OCI-LY7 (cell line): Measurements from ENCODE around the gene WDR44. TPM values are rescaled to one million over a fixed set of nuclear protein-coding genes. Genes with fewer than 3 reads are reported as not detected.

ENCODE experiments used
- BruUV-seq: library from RNA; stranded (reverse); fragments of 400-500 nt; replicated peaks from 2 replicates; lab custom pipeline; 2021; lab: Mats Ljungman, UMichigan
- CTCF ChIA-PET: fragments of 300-600 bp; sonication (Branson Sonifier 250); formaldehyde crosslinking; loops from one replicate; lab custom pipeline; 2022; ENCODE audit warnings: antibody characterized with exemption; ENCODE audit not compliant: unreplicated experiment; lab: Charles Lee
- POLR2A ChIA-PET: fragments of 300-600 bp; sonication (Branson Sonifier 250); formaldehyde crosslinking; loops from one replicate; lab custom pipeline; 2022; ENCODE audit warnings: antibody characterized with exemption; lab: Charles Lee
- DNase-seq: peaks from one replicate; pipeline ENCODE4 v3.0.0-alpha.2; 2015; ENCODE audit warnings: low spot score
- H2AFZ ChIP-seq: fragments of 200-600 bp; sonication (generic), shearing (Covaris generic); 2 replicates; pipeline ENCODE4 v1.6.1; 2014; ENCODE audit warnings: mild to moderate bottlenecking, antibody characterized with exemption, low read length, moderate library complexity
- H3K27ac ChIP-seq: fragments of 200-600 bp; sonication (generic); 2 replicates; pipeline ENCODE4 v1.5.1; 2014; ENCODE audit warnings: mixed run types, low read depth, mild to moderate bottlenecking, moderate library complexity, low read length, inconsistent platforms; ENCODE audit not compliant: poor library complexity, severe bottlenecking
- H3K36me3 ChIP-seq: fragments of 200-600 bp; sonication (generic); 2 replicates; pipeline ENCODE4 v1.6.1; 2014; ENCODE audit warnings: mild to moderate bottlenecking, antibody characterized with exemption, low read length, moderate library complexity, mixed read lengths; ENCODE audit not compliant: insufficient read depth
- H3K4me1 ChIP-seq: fragments of 200-600 bp; sonication (generic); 2 replicates; pipeline ENCODE4 v1.5.1; 2014; ENCODE audit warnings: mild to moderate bottlenecking, low read length; ENCODE audit not compliant: insufficient read depth, poor library complexity, severe bottlenecking
- H3K4me2 ChIP-seq: fragments of 200-600 bp; sonication (generic); 2 replicates; pipeline ENCODE4 v1.6.1; 2014; ENCODE audit warnings: mild to moderate bottlenecking, low read length
- H3K4me3 ChIP-seq: fragments of 200-600 bp; sonication (generic); 2 replicates; pipeline ENCODE4 v1.5.1; 2014; ENCODE audit warnings: mild to moderate bottlenecking, low read depth, low read length; ENCODE audit not compliant: poor library complexity, severe bottlenecking
- H3K79me2 ChIP-seq: fragments of 200-600 bp; sonication (generic); 2 replicates; pipeline ENCODE4 v1.6.1; 2016; ENCODE audit warnings: low read depth, mild to moderate bottlenecking, low read length, moderate library complexity, mixed read lengths; ENCODE audit not compliant: insufficient read depth
- H3K9me2 ChIP-seq: fragments of 200-600 bp; sonication (generic); 2 replicates; pipeline ENCODE4 v1.6.1; 2016; ENCODE audit warnings: mild to moderate bottlenecking, low read length, mixed read lengths; ENCODE audit not compliant: insufficient read depth
- H3K9me3 ChIP-seq: fragments of 200-600 bp; sonication (generic); 2 replicates; pipeline ENCODE4 v1.6.1; 2014; ENCODE audit warnings: mild to moderate bottlenecking, mixed run types, low read length, mixed read lengths
- H4K20me1 ChIP-seq: fragments of 200-600 bp; sonication (generic); 2 replicates; pipeline ENCODE4 v1.6.1; 2014; ENCODE audit warnings: mild to moderate bottlenecking, antibody characterized with exemption, low read length, moderate library complexity, mixed read lengths; ENCODE audit not compliant: insufficient read depth
- EZH2phosphoT487 ChIP-seq: fragments of 200-600 bp; sonication (generic); IDR thresholded peaks from 2 replicates; pipeline ENCODE4 v1.6.1; 2018; ENCODE audit warnings: low read depth, borderline replicate concordance, mild to moderate bottlenecking, mixed run types, antibody characterized with exemption, low read length, moderate library complexity, mixed read lengths
- intact Hi-C: fragments of 100-400 bp; cut with micrococcal nuclease; formaldehyde crosslinking; loops from one replicate; pipeline ENCODE4 v1.10.0; 2022; ENCODE audit not compliant: unreplicated experiment
- total RNA-seq, 2 experiments: library from RNA; depleted of rRNA in 1 of 2; stranded (reverse); fragments of >200 nt in 1 of 2; shearing (Covaris generic) in 1 of 2; gene quantifications; 2 replicates each; pipeline ENCODE4 v1.2.3, GENCODE V29; 2014 to 2022
- TF ChIP-seq, protein P1 (sequence below): fragments of 200-600 bp; sonication (generic); conservative IDR thresholded peaks from 2 replicates; pipeline ENCODE4 v1.5.1; 2014; ENCODE audit warnings: mild to moderate bottlenecking, antibody characterized with exemption, low read length, moderate library complexity, mixed read lengths

WDR44 gene
- total RNA-seq, 2 experiments from 2014 or later = 9.3 to 9.9 TPM

DNA sequence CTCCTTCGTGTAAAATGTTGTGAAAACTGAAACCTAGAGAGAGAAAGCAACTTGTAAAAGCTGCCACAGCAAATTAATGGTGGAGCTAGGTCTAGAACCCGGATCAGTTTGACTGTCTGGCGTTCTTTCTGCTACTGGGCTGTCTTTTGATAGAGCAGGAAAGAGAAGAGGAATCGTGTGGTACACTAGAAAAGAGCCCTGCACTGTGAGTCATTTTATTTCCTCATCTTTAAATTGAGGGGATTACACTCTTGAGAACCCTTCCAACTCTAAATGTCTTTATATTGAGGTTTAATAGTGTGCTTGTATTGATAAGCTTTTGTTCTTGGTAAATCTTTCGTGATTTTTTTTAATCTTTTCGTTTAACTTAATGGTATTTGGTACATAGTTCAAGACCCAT is 4.3 kb downstream of the WDR44 start:
- no peak for DNase-seq
- no TSS peak for BruUV-seq
- TF ChIP-seq EZH2phosphoT487 = no peak
- TF ChIP-seq, protein P1, sequence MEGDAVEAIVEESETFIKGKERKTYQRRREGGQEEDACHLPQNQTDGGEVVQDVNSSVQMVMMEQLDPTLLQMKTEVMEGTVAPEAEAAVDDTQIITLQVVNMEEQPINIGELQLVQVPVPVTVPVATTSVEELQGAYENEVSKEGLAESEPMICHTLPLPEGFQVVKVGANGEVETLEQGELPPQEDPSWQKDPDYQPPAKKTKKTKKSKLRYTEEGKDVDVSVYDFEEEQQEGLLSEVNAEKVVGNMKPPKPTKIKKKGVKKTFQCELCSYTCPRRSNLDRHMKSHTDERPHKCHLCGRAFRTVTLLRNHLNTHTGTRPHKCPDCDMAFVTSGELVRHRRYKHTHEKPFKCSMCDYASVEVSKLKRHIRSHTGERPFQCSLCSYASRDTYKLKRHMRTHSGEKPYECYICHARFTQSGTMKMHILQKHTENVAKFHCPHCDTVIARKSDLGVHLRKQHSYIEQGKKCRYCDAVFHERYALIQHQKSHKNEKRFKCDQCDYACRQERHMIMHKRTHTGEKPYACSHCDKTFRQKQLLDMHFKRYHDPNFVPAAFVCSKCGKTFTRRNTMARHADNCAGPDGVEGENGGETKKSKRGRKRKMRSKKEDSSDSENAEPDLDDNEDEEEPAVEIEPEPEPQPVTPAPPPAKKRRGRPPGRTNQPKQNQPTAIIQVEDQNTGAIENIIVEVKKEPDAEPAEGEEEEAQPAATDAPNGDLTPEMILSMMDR = no peak
- H3K4me3 ChIP-seq = no peak overlapping the region
- H2AFZ ChIP-seq = no peak overlapping the region
- POLR2A ChIA-PET = interaction anchor here (0.8 kb wide), 1 partner anchor 48 kb away, joined by 3 read pairs; no protein-coding TSS in a partner anchor
- H3K79me2 ChIP-seq = peaks cover 59% of the 10 kb centered on the region
- intact Hi-C loops = no loop called here
- peak overlapping the region; percentile 36; the same call in 1 of the 2 replicates for H3K4me2 ChIP-seq
- CTCF ChIA-PET = no interaction called here
- peaks cover 39% of the 10 kb centered on the region for H3K4me1 ChIP-seq
- no peaks in the 10 kb centered on the region for H3K9me2 ChIP-seq
- peaks cover 9% of the 10 kb centered on the region; the same call in 1 of the 2 replicates for H4K20me1 ChIP-seq
- H3K27ac ChIP-seq = no peak overlapping the region
- no peaks in the 10 kb centered on the region for H3K36me3 ChIP-seq
- no peaks in the 10 kb centered on the region for H3K9me3 ChIP-seq

DNA sequence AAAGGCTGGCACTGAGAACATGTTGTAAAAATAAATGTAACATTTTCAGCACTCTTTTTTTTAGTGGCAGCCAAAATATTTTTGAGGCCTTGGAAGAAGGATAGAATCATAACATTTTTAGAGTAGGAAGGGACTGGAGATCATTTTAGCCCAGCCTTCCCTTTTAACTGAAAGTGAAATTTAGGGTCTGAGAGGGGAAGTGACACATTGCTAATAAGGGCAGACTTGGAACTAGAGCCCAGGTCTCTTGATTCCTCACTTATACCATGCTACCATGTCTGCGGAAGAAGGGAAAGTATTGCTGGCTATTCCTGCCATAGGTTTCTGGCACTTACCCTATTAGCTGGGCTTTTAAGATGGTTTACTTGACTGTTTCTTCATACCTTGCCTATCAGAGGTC is 4.8 kb downstream of the WDR44 start:
- Histone ChIP-seq H3K4me3 (no peak overlapping the region), H3K79me2 (peaks cover 59% of the 10 kb centered on the region)
- POLR2A ChIA-PET = interaction anchor here (0.8 kb wide), 1 partner anchor 47 kb away, joined by 3 read pairs; no protein-coding TSS in a partner anchor

DNA sequence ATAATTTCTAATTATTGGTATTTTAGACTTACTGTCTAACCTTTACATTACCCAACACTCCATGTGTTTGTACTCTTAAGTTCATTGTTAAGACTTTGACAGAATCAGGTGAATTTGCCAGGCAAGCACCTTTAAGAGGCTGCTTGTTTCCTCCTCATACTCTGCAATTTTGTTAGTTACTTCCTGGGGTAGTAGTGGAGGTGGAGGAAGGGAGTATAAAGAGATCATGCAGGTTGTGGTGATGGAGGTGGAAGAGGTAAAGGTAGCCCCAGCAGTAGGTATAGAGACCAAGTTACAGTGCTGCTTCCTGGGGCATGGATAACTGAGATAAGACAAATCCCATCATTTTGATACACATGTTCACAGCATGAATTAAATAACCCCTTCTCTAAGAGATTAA is 6.7 kb downstream of the WDR44 start:
- peaks cover 36% of the 10 kb centered on the region for H3K4me1 ChIP-seq
- peaks cover 51% of the 10 kb centered on the region for H3K79me2 ChIP-seq
- no peak overlapping the region for H2AFZ ChIP-seq
- no peaks in the 10 kb centered on the region for H3K36me3 ChIP-seq
- H3K4me3 ChIP-seq = no peak overlapping the region
- no peak for DNase-seq
- no peaks in the 10 kb centered on the region for H3K9me2 ChIP-seq
- H3K9me3 ChIP-seq = no peaks in the 10 kb centered on the region
- H4K20me1 ChIP-seq = peaks cover 5% of the 10 kb centered on the region; the same call in 1 of the 2 replicates
- no peak for TF ChIP-seq EZH2phosphoT487
- TF ChIP-seq, protein P1 = no peak
- intact Hi-C loops = no loop called here
- ChIA-PET CTCF (no interaction called here), POLR2A (no interaction called here)
- H3K4me2 ChIP-seq = no peak overlapping the region
- BruUV-seq = no TSS peak
- no peak overlapping the region for H3K27ac ChIP-seq

More for the DNA sequence above, 4.8 kb downstream of the WDR44 start:
- H3K4me1 ChIP-seq = peaks cover 36% of the 10 kb centered on the region
- no peaks in the 10 kb centered on the region for H3K9me2 ChIP-seq
- no peak overlapping the region for H2AFZ ChIP-seq
- intact Hi-C loops = no loop called here
- H3K4me2 ChIP-seq = peak overlapping the region; percentile 36; the same call in 1 of the 2 replicates
- peaks cover 9% of the 10 kb centered on the region; the same call in 1 of the 2 replicates for H4K20me1 ChIP-seq
- CTCF ChIA-PET = no interaction called here
- H3K27ac ChIP-seq = no peak overlapping the region
- no peak for DNase-seq
- BruUV-seq = no TSS peak
- no peaks in the 10 kb centered on the region for H3K36me3 ChIP-seq
- no peaks in the 10 kb centered on the region for H3K9me3 ChIP-seq
- TF ChIP-seq, protein P1 = no peak
- TF ChIP-seq EZH2phosphoT487 = no peak
